Neural crest cell (in vitro differentiated cells): ENCODE results near the gene PRRC2A. TPM values are rescaled to one million over a fixed set of nuclear protein-coding genes. Genes with fewer than 3 reads are reported as not detected.
A peak's percentile ranks its signal among the peaks of the same experiment; 100 is the strongest.

Experiments used
- DNase-seq: peaks from one replicate; pipeline ENCODE4 v3.0.0; 2021; ENCODE audit warnings: low read depth, mixed read lengths, low spot score
- H3K27ac Mint-ChIP-seq: one replicate; pipeline ENCODE4 v1.8.0; 2021; ENCODE audit warnings: mild to moderate bottlenecking, mixed read lengths; ENCODE audit not compliant: unreplicated experiment
- H3K27me3 Mint-ChIP-seq: 2 replicates; pipeline ENCODE4 v1.8.0; 2021; ENCODE audit warnings: low read depth, mild to moderate bottlenecking, mixed read lengths
- H3K36me3 Mint-ChIP-seq: 2 replicates; pipeline ENCODE4 v1.8.0; 2021; ENCODE audit warnings: low read depth, mild to moderate bottlenecking, mixed read lengths
- H3K4me1 Mint-ChIP-seq: 2 replicates; pipeline ENCODE4 v1.8.0; 2021; ENCODE audit warnings: mixed read lengths
- H3K4me3 Mint-ChIP-seq: one replicate; pipeline ENCODE4 v1.8.0; 2021; ENCODE audit warnings: mild to moderate bottlenecking, mixed read lengths
- H3K9me3 Mint-ChIP-seq: 2 replicates; pipeline ENCODE4 v1.8.0; 2021; ENCODE audit warnings: mixed read lengths
- total RNA-seq: library from RNA; stranded (reverse); gene quantifications from 2 replicates; pipeline ENCODE4 v1.2.1, GENCODE V29; 2021
- TF ChIP-seq, protein P1 (sequence below): fragments of 200-600 bp; sonication (generic); conservative IDR thresholded peaks from 2 replicates; pipeline ENCODE4 v1.5.0; 2021; ENCODE audit warnings: antibody characterized with exemption, mild to moderate bottlenecking

PRRC2A gene
- total RNA-seq, 1 donor from 2014 or later, result 356 TPM

DNA sequence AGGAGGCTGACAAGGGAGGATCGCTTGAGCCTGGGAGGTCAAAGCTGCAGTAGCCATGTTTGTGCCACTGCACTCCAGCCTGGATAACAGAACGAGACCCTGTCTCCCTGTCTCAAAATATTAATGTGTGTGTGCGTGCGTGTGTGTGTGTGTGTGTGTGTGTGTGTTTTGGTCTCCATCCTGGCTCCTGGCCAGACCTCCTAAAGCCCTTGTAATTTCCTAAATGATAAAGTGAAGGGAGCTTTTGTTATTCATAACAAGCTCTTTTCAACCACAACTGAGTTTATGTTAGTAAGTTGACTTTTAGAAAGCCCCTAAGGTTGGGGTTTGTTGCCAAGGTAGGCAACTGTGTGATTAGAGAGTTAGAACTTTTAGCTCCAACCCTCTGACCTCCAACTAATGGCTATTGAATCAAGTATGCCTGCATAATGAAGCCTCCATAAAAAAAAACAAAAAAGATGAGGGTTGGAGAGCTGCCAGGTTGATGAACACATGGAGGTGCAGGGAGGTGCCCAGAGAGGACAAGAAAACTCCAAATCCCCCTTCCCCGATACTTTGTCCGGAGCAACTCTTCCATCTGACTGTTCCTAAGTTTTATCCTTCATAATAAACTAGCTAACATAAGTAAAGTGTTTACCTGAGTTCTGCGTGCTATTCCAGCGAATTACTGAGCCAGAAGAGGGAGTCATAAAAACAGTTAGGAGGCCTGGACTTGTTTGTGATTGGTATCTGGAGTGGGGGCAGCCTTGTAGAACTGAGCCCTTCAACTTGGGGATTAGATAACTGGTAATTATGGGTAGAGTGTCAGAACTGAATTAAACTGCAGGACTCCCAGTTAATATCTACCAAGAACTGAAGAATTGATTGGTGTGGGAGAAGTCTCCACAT lies 10.8 kb upstream of the PRRC2A start:
- TF ChIP-seq, protein P1, sequence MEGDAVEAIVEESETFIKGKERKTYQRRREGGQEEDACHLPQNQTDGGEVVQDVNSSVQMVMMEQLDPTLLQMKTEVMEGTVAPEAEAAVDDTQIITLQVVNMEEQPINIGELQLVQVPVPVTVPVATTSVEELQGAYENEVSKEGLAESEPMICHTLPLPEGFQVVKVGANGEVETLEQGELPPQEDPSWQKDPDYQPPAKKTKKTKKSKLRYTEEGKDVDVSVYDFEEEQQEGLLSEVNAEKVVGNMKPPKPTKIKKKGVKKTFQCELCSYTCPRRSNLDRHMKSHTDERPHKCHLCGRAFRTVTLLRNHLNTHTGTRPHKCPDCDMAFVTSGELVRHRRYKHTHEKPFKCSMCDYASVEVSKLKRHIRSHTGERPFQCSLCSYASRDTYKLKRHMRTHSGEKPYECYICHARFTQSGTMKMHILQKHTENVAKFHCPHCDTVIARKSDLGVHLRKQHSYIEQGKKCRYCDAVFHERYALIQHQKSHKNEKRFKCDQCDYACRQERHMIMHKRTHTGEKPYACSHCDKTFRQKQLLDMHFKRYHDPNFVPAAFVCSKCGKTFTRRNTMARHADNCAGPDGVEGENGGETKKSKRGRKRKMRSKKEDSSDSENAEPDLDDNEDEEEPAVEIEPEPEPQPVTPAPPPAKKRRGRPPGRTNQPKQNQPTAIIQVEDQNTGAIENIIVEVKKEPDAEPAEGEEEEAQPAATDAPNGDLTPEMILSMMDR, result no peak
- no peaks in the 10 kb centered on the region for H3K9me3 Mint-ChIP-seq
- no peaks in the 10 kb centered on the region for H3K36me3 Mint-ChIP-seq

GRCh38 chr6:31610968-31611367 lies 9.5 kb upstream of the PRRC2A start:
- Mint-ChIP-seq H3K27ac (no peak overlapping the region), H3K9me3 (no peaks in the 10 kb centered on the region), H3K4me1 (no peaks in the 10 kb centered on the region), H3K4me3 (no peak overlapping the region), H3K36me3 (no peaks in the 10 kb centered on the region), H3K27me3 (no peaks in the 10 kb centered on the region)
- DNase-seq, result no peak
- TF ChIP-seq, protein P1, result no peak

More for the DNA sequence above, 10.8 kb upstream of the PRRC2A start:
- no peak overlapping the region for H3K27ac Mint-ChIP-seq
- no peak for DNase-seq
- no peak overlapping the region for H3K4me3 Mint-ChIP-seq
- no peaks in the 10 kb centered on the region for H3K27me3 Mint-ChIP-seq
- no peaks in the 10 kb centered on the region for H3K4me1 Mint-ChIP-seq

- no peak for DNase-seq
- Mint-ChIP-seq H3K27me3 (no peaks in the 10 kb centered on the region), H3K36me3 (peaks cover 2% of the 10 kb centered on the region), H3K4me3 (no peak overlapping the region), H3K9me3 (no peaks in the 10 kb centered on the region), H3K4me1 (peaks cover 4% of the 10 kb centered on the region), H3K27ac (peak overlapping the region; percentile 19)
- TF ChIP-seq, protein P1, result no peak
Measured at GRCh38 chr6:31614075-31614619, 6.4 kb upstream of the PRRC2A start.

GRCh38 chr6:31614684-31615578 lies 5.6 kb upstream of the PRRC2A start, which contains the start of gene AIF1:
Gene AIF1, plus strand, starts transcription at chr6:31615234. Its CDS starts 96 bp downstream, at chr6:31615330.
- Mint-ChIP-seq H3K36me3 (peaks cover 2% of the 10 kb centered on the region), H3K27me3 (no peaks in the 10 kb centered on the region), H3K9me3 (no peaks in the 10 kb centered on the region), H3K4me1 (peaks cover 8% of the 10 kb centered on the region), H3K27ac (peak within 1 kb of the TSS; percentile 19), H3K4me3 (no peak within 1 kb of the TSS)
- TF ChIP-seq, protein P1, result no peak
- no peak for DNase-seq

DNA sequence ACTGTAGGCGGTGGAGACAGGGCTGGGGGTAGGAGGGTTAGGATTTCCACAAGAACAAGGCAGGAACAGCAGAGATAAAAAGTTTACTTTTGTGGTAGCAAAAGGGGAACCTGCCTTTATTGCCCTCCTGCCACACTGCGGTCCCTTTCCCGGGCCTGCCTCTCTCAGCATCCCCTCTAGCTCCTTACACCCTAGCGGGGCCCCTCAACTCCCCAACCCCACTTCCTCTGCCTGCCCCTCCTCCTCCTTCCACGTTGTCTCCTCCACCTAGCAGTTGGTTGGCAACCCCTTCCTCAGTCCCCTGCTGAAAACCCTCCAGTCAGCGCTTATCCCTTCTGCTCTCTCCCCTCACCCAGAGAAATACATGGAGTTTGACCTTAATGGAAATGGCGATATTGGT lies 4.8 kb upstream of the PRRC2A start:
- H3K4me3 Mint-ChIP-seq, result no peak overlapping the region
- H3K27me3 Mint-ChIP-seq, result no peaks in the 10 kb centered on the region
- TF ChIP-seq, protein P1, result no peak
- H3K36me3 Mint-ChIP-seq, result peaks cover 2% of the 10 kb centered on the region
- no peaks in the 10 kb centered on the region for H3K9me3 Mint-ChIP-seq
- H3K27ac Mint-ChIP-seq, result no peak overlapping the region
- peaks cover 13% of the 10 kb centered on the region for H3K4me1 Mint-ChIP-seq
- no peak for DNase-seq
